BE2C (cell line): ENCODE measurements around the gene RGS6.

Experiments used
- DNase-seq: peaks from one replicate; pipeline ENCODE4 v3.0.0-alpha.2; 2020
- H3K27me3 ChIP-seq: fragments of 250-450 bp; sonication (Bioruptor Pico); 2 replicates; pipeline ENCODE4 v1.5.1; 2020; ENCODE audit warnings: mild to moderate bottlenecking
- H3K36me3 ChIP-seq: fragments of 250-450 bp; sonication (Bioruptor Pico); 2 replicates; pipeline ENCODE4 v1.5.1; 2020; ENCODE audit warnings: mild to moderate bottlenecking
- H3K4me1 ChIP-seq: fragments of 250-450 bp; sonication (Bioruptor Pico); 2 replicates; pipeline ENCODE4 v1.5.1; 2020
- H3K4me3 ChIP-seq: 2 replicates; pipeline ENCODE4 v1.5.1; 2011; ENCODE audit warnings: low read depth, low read length
- H3K9me3 ChIP-seq: fragments of 250-450 bp; sonication (Bioruptor Pico); 2 replicates; pipeline ENCODE4 v1.5.1; 2020
- CTCF ChIP-seq: IDR thresholded peaks from 2 replicates; pipeline ENCODE4 v1.5.1; 2012; ENCODE audit warnings: mild to moderate bottlenecking, low read depth, low read length

Gene RGS6

GRCh38 chr14:72305561-72305960 lies 373.3 kb downstream of the RGS6 start:
- no peaks in the 10 kb centered on the region for H3K36me3 ChIP-seq
- peaks cover 8% of the 10 kb centered on the region for H3K27me3 ChIP-seq
- no peak for TF ChIP-seq CTCF
- no peaks in the 10 kb centered on the region for H3K9me3 ChIP-seq
- no peak for DNase-seq
- no peak overlapping the region for H3K4me3 ChIP-seq
- H3K4me1 ChIP-seq, result no peaks in the 10 kb centered on the region

GRCh38 chr14:72308967-72309485 lies 376.8 kb downstream of the RGS6 start:
- Histone ChIP-seq H3K27me3 (peaks cover 7% of the 10 kb centered on the region), H3K4me3 (no peak overlapping the region), H3K36me3 (no peaks in the 10 kb centered on the region), H3K4me1 (no peaks in the 10 kb centered on the region), H3K9me3 (no peaks in the 10 kb centered on the region)
- no peak for TF ChIP-seq CTCF
- DNase-seq, result no peak

- no peak for DNase-seq
- no peak for TF ChIP-seq CTCF
- no peak overlapping the region for H3K4me3 ChIP-seq
- no peaks in the 10 kb centered on the region for H3K9me3 ChIP-seq
- no peaks in the 10 kb centered on the region for H3K36me3 ChIP-seq
- H3K27me3 ChIP-seq, result peaks cover 5% of the 10 kb centered on the region
- no peaks in the 10 kb centered on the region for H3K4me1 ChIP-seq
Observed at GRCh38 chr14:72311116-72311515, 378.9 kb downstream of the RGS6 start.

GRCh38 chr14:72311516-72311915 lies 379.3 kb downstream of the RGS6 start:
- no peak for DNase-seq
- Histone ChIP-seq H3K36me3 (no peaks in the 10 kb centered on the region), H3K4me3 (no peak overlapping the region), H3K27me3 (peaks cover 5% of the 10 kb centered on the region), H3K9me3 (no peaks in the 10 kb centered on the region; the same call in 1 of the 2 replicates), H3K4me1 (no peaks in the 10 kb centered on the region)
- TF ChIP-seq CTCF, result no peak

- Histone ChIP-seq H3K27me3 (peaks cover 5% of the 10 kb centered on the region), H3K4me1 (no peaks in the 10 kb centered on the region), H3K9me3 (no peaks in the 10 kb centered on the region; the same call in 1 of the 2 replicates), H3K36me3 (no peaks in the 10 kb centered on the region), H3K4me3 (no peak overlapping the region)
- no peak for DNase-seq
- TF ChIP-seq CTCF, result no peak
Observed at GRCh38 chr14:72314808-72315435, 382.7 kb downstream of the RGS6 start.

GRCh38 chr14:72315714-72316113 lies 383.5 kb downstream of the RGS6 start:
- no peaks in the 10 kb centered on the region for H3K36me3 ChIP-seq
- H3K4me1 ChIP-seq, result no peaks in the 10 kb centered on the region
- peaks cover 5% of the 10 kb centered on the region for H3K27me3 ChIP-seq
- TF ChIP-seq CTCF, result no peak
- no peak overlapping the region for H3K4me3 ChIP-seq
- no peaks in the 10 kb centered on the region; the same call in 1 of the 2 replicates for H3K9me3 ChIP-seq
- no peak for DNase-seq
